K562 (cell line): ENCODE measurements around the gene HCFC1R1. TPM values are rescaled to one million over a fixed set of nuclear protein-coding genes. Genes with fewer than 3 reads are reported as not detected.

Experiments
- CHAMP1 ChIP-seq: fragments of 450-650 bp; IDR thresholded peaks from 2 replicates; pipeline ENCODE4 v1.6.1; 2016; ENCODE audit warnings: mild to moderate bottlenecking
- DIDO1 ChIP-seq: fragments of 450-650 bp; IDR thresholded peaks from 2 replicates; pipeline ENCODE4 v1.6.1; 2016; ENCODE audit warnings: low read depth, missing biosample characterization, missing genetic modification characterization
- E2F8 ChIP-seq: fragments of 450-650 bp; IDR thresholded peaks from 2 replicates; pipeline ENCODE4 v1.7.1; 2018; ENCODE audit warnings: mild to moderate bottlenecking, low read depth; ENCODE audit not compliant: partially characterized antibody
- HDAC1 ChIP-seq, 2 experiments: fragments of 450-650 bp; IDR thresholded peaks; 2 replicates each; pipeline ENCODE4 v1.6.1; 2016 to 2017; ENCODE audit warnings: inconsistent platforms in 1 of 2, mild to moderate bottlenecking in 1 of 2, moderate library complexity in 1 of 2
- MAX ChIP-seq: sonication (generic); formaldehyde crosslinking; IDR thresholded peaks from 2 replicates; pipeline ENCODE4 v1.9.0; 2022; ENCODE audit warnings: mild to moderate bottlenecking, missing genetic modification reagents
- MEIS2 ChIP-seq: fragments of 450-650 bp; IDR thresholded peaks from 2 replicates; pipeline ENCODE4 v1.6.1; 2014; ENCODE audit warnings: mild to moderate bottlenecking; ENCODE audit not compliant: partially characterized antibody
- MITF ChIP-seq: IDR thresholded peaks from 2 replicates; pipeline ENCODE4 v1.6.1; 2014; ENCODE audit warnings: antibody characterized with exemption
- PTTG1 ChIP-seq: fragments of 450-650 bp; IDR thresholded peaks from 2 replicates; pipeline ENCODE4 v1.6.1; 2016; ENCODE audit warnings: low read depth, mild to moderate bottlenecking, missing genetic modification characterization, missing compliant biosample characterization
- TCF3 ChIP-seq: sonication (generic); formaldehyde crosslinking; IDR thresholded peaks from 2 replicates; pipeline ENCODE4 v1.4.0; 2020; ENCODE audit warnings: mild to moderate bottlenecking, missing genetic modification reagents
- USF2 ChIP-seq: sonication (generic); formaldehyde crosslinking; IDR thresholded peaks from 2 replicates; pipeline ENCODE4 v1.5.0; 2020; ENCODE audit warnings: missing genetic modification reagents
- ZNF3 ChIP-seq: fragments of 250-450 bp; sonication (Bioruptor Pico); IDR thresholded peaks from 2 replicates; pipeline ENCODE4 v1.5.0; 2021; ENCODE audit warnings: mild to moderate bottlenecking, moderate library complexity
- ZNF76 ChIP-seq: fragments of 250-450 bp; sonication (Bioruptor Pico); IDR thresholded peaks from 2 replicates; pipeline ENCODE4 v1.4.0; 2020; ENCODE audit warnings: mild to moderate bottlenecking, moderate library complexity, borderline replicate concordance
- polyA plus RNA-seq, 8 experiments: library from polyadenylated mRNA; depleted of rRNA in 4 of 8; stranded (reverse) in 5 of 8; unstranded in 3 of 8; fragments of >200 nt; fragmentation: Nextera tagmentation in 2 of 8; fragmentation: Illumina TruSeq in 1 of 8; extraction: Ambion mirVana in 2 of 8; extraction: Trizol in 1 of 8; gene quantifications; 2 replicates each; pipeline versions ENCODE4 v1.2.1 to v1.2.3, GENCODE V29; 2011 to 2014; ENCODE audit warnings: inconsistent platforms in 1 of 8, missing spikeins in 1 of 8
- total RNA-seq, 7 experiments: library from RNA; depleted of rRNA in 6 of 7; stranded (reverse); fragments of >200 nt in 6 of 7; fragmentation: Illumina TruSeq in 2 of 7; extraction: Trizol in 2 of 7; gene quantifications; 2 replicates each; pipeline versions ENCODE4 v1.2.1 to v1.2.3, GENCODE V29; 2011 to 2021; ENCODE audit warnings: low replicate concordance in 1 of 7

The HCFC1R1 gene
- total and polyA plus RNA-seq, 9 of the 15 experiments (the other 6 are each of a cell fraction or from before 2014, with no cell fraction given): 2.2 to 29.0 (median 11.2) TPM

GRCh38 chr16:3003582-3004270, 20.0 kb downstream of the HCFC1R1 start (continued):
- no peak for TF ChIP-seq CHAMP1
- peak; percentile 85 for TF ChIP-seq MAX (CRISPR knock-in tag)
- no peak for TF ChIP-seq DIDO1
- no peak for TF ChIP-seq USF2 (CRISPR knock-in tag)
- no peak for TF ChIP-seq PTTG1
- no peak for TF ChIP-seq MITF
- peak in 1 of 2 experiments; percentile 31; a peak in 2 of 4 replicates for TF ChIP-seq HDAC1 (IDR thresholded peaks at IDR 0.05)
- no peak for TF ChIP-seq ZNF76 (CRISPR knock-in tag)
- TF ChIP-seq ZNF3 (CRISPR knock-in tag): no peak
- TF ChIP-seq MEIS2: peak; percentile 99
- peak; percentile 50; the same call in 1 of the 2 replicates for TF ChIP-seq TCF3 (CRISPR knock-in tag)
- TF ChIP-seq E2F8: peak; percentile 61
